Activated CD4-positive, alpha-beta T cell treated with anti-CD3 and anti-CD28 coated beads, Interleukin-2, Interleukin-4, amounts not matched to agents 100 ng/mL and 50 ng/mL, durations not matched to agents 16 hours and 8 hours (primary cell): ENCODE data around the gene IQSEC3.
A peak's percentile ranks its signal among the peaks of the same experiment; 100 is the strongest.

ENCODE experiments used
- DNase-seq: peaks from one replicate; pipeline ENCODE4 v3.0.0-alpha.2; 2020; ENCODE audit warnings: low spot score

Gene IQSEC3

DNA sequence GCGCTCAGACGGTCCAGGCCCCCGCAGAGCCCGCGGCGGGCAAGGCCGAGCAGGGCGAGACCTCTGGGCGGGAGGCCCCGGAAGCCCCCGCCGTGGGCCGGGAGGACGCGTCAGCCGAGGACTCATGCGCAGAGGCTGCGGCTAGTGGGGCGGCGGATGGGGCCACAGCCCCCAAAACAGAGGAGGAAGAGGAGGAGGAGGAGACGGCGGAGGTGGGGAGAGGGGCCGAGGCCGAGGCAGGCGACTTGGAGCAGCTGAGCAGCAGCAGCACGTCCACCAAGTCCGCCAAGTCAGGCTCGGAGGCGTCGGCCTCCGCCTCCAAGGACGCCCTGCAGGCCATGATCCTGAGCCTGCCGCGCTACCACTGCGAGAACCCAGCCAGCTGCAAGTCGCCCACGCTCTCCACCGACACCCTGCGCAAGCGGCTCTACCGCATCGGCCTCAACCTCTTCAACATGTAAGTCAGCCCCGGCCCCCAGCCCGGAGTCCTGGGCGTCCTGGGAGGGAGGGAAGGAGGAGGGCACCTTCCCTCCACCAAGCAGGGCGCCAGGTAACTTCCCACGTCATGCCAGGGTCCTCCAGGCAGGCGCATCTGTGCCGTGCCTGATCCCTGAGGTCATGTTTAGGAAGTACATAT lies 72.4 kb downstream of the IQSEC3 start:
- no peak for DNase-seq

DNA sequence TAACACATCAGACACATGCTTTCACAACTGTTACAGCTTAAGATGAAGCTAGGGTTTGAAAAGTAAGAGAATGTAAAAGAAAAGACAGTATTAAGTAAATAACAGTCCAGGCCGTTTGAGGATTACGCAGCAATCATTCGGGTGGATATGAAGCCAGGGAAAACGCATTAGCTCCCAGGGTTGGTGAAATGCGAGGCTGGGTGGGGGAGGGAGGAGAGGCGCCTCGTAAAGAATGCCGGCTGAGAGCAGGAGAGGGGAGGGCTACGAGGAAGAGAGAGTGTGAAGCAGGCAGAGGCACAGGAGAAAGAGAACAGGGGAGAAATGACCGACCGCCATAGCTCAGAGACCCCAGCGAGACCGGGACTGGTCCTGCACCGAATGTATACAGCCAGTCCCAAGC lies 73.0 kb downstream of the IQSEC3 start:
- DNase-seq: no peak

DNA sequence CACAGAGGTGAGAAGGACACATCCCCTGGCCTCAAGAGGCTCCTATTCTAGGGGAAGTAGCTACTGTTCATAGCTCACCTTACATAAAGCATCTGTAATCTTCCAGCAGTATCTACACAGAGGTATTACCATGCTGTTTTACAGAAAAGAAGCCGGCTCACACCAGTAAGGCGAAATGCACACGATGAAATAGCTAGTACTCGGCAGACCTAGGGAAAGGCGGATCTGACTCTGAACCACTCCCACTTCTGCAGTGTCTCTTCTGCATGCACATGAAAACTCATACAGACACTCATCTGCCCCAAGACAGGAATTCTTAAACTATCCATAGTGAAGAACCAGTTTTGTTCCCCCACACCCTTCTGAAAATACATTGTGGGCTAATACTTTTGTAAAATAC lies 73.6 kb downstream of the IQSEC3 start:
- no peak for DNase-seq

DNA sequence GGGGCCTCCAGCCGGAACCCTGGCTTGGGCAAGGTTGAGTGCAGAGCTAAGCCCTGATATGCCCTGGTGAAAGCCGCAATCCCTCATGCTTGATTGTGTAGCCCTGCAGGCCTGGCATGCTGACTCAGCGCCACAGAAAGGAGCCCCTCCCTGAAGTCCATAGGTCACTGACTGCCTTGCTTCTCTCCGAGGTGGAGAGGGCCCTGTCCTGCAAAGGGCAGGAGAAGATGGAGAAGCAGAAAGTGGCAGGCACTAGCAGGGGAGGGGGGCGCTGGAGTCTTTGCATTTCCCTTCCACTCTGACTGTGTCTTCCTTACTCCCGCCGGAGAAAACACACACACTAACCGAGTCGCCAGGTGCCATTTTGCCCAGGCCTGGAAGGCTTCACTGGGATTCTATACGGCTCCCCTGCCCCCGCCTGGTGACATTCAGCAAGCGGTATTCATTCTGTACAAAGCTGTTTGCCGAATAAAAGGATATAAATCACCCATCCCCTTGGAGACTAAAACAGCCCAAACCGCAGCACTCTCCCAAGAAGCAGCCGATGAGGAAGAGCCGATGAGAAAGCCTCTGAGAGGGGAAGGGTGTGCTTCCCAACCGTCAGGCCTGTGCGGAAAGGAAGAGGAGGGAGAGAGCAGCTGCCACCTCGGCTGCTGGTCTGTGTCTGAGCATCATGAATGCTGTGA lies 77.5 kb downstream of the IQSEC3 start:
- DNase-seq: no peak

DNA sequence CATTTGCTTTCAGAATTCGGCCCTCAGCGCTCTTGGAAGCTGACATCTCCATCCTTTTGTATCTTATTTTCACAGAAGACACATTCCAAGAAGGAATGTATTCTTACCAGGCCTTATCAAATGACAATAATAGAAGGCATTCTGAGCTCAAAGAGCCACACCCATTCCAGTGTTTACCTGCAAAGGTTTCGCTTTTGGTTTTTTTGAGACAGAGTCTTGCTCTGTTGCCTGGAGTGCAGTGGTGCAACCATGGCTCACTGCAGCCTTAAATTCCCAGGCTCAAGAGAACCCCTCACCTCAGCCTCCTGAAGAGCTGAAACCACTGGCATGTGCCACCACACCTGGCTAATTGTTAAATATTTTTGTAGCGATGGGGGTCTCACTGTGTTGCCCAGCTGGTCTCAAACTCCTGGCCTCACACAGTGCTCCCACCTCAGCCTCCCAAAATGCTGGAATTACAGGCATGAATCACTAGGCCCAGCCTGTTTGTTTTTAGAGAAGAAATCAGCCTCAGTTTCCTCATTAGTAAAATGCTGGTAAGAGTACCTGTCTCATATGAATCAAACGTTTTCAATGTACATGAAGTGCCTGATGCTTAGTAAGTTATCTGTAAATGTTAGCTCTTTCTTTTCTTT lies 78.2 kb downstream of the IQSEC3 start:
- DNase-seq: no peak

DNA sequence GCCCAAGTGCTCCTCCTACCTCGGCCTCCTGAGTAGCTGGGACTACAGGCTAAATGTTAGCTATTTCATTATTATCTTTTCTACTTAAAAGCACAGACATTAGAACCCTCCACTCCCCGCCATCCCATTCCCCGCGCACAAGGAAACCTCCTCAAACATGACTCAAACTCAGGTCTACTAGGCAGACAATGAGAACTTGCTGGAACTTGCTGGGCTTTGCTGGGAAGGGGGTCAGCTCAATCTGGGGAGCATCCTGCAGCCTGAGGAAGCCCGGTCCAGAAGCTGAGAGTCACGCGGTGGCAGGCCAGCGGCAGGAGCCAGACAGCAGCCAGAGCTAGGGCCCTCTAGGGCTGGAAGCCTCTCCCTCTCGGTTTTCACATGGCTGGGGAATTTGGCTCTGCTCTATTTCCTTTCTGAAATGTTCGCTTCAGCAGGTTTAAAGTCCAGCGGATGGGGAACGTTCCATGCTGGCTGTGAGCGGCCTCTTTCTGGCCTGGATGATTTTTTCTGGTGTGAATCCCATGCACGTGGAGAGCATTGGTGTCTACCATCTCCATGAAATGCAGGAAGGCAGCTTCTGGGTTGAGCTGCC lies 78.9 kb downstream of the IQSEC3 start:
- DNase-seq: no peak

DNA sequence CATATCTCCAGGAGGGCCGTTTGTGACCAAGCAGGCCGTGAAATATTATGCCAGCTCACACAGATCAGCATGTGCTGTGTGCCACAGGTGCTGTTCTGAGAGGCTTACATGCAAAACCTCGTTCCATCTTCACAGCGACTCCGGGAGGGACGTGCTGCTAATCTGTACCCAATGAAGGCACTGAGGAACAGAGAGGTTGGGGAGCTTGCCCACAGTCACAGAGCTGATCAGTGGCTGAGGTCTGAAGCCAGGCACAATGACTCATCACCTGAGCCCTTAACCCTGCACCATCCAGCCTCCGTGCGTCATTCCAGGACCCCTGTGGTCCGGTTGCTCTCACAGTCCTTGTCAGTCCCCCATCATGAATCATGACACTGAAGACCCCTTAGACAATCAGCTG lies 80.7 kb downstream of the IQSEC3 start:
- no peak for DNase-seq

DNA sequence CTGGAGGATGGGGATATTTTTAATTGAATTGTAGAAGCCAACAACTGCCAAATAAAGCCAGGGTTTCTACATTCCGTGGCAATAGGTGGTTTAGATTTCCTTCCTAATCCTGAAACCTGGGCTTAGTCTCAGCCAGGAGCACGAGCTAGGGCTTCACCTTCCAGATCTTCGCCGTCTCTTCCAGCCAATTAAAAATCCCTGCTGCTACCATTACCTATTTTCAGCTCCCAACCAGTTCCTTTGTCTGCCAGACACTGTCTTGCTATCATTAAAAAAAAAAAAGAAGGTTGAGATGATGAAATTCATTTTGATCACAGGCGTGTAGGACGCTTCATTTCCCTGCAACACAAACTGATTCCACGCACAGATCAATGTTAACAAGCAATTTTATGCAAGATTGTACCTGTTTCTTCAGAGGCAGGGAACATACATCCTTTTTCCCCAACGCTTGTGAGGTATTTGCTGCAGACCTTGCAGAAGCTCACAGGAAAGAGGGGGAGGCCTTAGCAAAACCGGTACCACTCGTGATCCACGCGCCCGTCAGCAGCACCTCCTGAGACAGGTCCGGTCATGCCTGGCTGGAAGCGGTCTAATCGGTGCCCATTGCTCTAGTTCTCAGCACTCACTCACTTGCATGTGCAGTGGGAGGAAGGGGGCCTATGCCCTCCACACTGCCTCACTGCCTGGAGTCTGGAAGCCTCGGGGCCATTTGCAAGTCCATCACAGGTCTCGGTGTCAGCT lies 82.3 kb downstream of the IQSEC3 start:
- DNase-seq: no peak

DNA sequence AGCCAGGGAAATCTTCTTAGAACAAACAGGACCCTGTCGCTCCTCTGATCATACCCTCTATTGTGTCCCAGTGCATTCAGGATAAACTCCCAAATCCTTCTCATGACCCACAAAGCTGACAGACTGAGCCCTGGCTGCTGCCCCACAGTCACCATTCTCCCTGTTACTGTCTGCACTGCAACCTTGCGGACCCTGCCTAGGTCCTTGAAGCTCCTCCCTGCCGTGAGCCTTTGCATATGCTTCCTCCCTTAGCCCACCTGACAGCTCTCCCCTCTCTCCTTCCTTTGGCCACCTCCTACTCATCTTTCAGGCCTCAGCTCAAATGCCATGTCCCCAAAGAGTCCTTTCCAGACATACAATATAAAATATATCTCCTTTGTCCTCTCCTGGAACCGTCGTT lies 85.0 kb downstream of the IQSEC3 start:
- no peak for DNase-seq

DNA sequence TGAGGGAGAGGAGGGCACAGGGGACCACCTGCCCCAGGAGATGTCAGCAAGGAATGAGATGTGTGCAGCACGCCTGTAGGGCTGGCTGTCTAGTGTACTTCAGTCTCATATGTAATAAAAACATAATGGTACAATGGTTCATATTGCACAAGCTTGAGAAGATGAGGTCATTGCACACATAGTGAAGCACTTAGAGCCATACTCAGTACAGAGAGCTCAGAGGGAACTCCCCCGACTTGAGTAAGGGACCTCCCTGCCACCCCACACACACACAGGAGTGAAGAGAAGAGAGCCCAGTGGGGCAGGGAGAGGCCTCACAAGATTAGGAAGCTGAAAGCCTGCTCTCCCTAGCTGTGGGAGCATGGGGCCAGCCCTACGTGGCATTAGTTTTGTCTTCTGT lies 85.9 kb downstream of the IQSEC3 start:
- no peak for DNase-seq

DNA sequence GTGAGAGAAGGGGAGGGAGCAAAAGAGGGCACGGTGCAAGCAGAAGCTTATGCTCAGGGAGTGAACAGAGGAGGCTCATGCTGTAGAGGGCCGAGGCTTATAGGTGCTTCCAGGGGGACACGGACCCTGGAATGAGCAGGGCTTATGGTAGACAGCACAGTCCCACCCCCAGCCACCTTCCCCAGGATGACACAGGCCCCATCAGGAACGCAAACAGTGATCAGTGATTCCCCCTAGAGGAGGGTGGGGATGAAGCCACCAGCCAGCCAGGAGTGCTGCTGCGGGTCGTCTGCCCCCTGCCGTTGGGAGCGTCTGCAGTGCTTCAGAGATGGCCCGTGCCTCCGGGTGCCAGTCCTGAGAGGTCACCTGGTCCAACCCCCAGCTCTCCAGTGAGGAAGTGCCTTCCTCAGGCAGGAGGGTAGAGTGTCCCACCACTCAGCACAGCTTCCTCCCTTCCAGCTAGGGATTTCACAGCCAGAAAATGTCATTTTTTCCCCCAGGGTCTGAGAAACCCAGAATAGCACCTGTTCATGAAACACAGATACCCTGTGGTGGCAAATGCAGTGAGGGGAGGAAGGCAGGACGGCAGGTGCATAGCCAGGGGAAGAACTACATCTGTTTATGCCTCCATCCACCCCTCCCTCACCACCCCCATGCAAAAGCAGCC lies 86.6 kb downstream of the IQSEC3 start:
- DNase-seq: peak; percentile 66

DNA sequence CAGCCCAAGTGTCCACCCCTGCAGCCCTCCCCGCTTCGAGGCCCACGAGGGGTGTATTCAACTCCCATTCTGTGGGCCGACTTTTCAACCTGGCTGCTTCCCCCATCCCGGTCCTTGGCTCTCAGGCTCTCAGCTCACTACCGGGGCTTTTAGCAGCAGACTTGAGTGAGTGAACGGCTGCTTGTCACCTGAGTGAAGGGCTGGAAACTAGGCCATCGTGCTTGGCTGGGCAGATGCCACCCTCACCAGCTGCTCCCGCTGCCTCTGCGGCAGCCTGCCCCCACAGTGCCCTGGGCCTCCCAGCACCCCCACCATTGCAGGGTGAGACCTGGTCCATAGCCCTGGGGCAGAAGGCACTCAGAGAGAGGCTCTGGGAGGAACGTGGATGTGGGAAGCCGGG lies 87.5 kb downstream of the IQSEC3 start:
- DNase-seq: no peak

DNA sequence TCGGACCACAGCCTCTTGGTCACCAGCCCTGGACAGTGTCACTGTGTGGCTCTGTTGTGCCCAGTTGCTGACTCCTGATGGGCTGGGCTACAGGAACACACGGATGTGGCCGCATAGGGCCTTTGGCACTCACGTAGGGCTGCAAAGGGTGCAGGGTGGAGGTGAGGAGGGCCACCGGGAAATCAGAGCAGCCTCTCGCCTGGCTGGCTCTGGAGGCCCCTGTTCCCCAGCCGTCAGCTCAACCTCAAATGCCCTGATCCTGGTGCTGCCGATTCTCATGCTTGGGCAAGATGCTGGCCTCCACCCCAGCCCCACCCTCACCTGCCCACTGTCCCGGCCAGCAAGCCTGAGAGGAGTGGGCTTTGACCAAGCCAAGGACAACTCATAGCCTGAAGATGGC lies 88.4 kb downstream of the IQSEC3 start:
- no peak for DNase-seq

DNA sequence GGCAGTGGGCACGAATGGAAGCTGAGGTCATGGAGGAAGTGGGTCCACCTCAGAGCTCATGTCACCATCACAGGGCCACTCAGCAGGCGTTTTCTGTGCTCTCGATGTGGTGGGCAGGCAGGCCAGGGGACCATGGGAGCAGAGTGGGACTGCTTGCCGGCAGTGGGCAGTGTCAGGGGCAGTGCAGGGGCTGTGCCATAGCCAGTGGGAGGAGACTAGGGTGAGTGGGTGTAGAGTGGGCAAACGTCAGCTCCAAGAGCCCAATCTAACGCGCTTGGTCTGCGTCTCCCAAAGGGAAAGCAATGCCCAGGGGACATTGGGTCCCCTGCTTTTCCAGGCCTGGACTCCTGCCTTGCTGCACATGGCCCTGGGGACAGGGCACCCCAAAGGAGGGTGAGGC lies 89.1 kb downstream of the IQSEC3 start:
- no peak for DNase-seq

DNA sequence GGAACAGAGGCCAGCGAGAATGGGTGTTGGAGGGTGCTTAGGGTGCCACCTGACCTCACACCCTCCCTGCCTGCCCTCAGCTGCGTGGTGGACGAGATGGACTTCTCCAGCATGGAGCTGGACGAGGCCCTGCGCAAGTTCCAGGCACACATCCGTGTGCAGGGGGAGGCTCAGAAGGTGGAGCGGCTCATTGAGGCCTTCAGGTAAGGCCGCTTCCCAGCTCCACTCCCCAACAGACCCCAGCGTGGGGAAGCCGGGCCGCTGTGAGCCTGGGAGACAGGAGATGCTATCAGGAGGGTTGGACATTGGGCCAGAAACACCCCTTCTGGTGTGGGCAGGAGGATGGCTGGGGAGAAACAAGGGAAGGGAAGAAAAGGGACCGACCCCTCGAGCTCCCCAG lies 90.4 kb downstream of the IQSEC3 start:
- DNase-seq: no peak

DNA sequence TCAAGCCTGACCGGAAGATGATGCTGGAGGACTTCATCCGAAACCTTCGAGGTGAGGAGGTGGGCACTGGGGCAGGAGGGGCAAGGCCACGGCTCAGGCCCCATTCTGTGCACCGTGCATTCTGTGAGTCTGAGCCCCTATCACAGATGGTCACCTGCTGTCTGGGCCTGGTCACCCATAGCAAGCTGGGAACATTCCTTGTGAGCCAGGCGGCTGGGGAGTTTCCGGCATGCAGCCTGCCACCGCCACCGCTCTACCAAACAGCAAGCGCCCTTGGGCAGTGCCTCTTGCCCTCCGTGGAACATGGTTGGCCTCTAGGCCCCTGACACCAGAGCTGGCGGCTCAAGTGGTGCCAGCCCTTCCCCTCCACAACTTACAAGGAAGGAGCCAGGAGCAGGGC lies 91.1 kb downstream of the IQSEC3 start:
- DNase-seq: no peak

DNA sequence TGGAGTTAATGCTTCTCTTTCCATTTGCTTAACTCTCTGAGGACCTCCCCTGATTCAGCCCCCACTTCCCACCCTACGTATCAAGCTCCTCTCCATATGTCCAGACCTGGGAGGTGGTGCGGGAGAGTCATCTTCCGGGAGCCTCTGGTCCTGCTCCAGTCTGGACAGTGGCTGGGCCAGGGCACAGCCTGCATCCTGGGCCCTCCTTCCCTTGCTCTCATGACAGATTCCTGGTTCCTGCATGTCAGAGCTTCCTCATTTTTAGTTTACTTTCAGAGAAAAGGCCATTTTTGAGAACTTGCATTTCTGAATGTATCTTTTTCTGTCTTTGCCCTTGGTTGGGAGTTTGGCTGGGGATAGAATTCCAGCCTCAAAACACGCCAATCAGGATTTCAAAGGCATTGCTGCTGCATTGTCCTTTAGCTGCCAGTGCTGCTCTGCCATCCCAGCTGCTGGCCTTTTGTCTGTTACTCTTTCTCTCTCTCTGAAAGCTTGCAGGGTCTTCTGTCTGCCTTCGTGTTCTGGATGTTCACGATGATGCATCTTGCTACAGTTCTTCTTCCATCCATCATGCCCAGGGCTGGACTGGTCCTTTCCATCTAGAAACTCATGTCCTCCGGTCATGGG lies 92.7 kb downstream of the IQSEC3 start:
- no peak for DNase-seq

DNA sequence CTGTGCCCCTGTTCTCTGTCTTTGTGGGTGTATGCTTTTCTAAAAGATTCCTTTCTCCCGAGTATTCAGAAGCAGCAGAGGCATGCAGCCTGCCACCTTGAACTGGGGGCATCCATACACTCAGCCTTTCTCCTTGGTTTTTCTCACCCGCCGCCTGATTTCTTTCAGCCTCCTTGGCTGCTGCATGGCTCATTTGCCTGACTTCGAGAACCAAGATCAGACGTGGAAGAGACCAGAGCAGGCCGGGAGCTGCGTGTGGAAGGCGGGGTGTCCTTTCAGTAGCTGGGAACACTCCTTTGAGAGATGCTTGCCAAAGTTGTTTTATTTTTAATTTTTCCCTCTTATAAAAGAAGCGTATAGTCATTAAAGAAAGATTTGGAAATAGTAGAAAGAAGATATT lies 94.3 kb downstream of the IQSEC3 start:
- no peak for DNase-seq

DNA sequence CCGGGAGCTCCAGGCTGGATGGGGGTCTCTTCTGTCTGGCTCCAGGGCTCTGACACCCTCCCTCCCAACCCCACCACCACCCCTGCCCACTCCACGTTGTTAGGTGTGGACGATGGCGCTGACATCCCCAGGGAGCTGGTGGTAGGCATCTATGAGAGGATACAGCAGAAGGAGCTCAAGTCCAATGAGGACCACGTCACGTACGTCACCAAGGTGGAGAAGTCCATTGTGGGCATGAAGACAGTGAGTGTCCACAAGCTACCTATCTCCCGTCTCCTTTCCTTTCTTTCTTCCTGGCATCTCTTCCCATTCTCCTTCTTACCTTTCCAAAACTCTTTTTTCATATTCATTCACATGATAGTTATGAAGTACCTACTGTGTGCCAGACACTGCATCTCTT lies 95.3 kb downstream of the IQSEC3 start:
- no peak for DNase-seq

DNA sequence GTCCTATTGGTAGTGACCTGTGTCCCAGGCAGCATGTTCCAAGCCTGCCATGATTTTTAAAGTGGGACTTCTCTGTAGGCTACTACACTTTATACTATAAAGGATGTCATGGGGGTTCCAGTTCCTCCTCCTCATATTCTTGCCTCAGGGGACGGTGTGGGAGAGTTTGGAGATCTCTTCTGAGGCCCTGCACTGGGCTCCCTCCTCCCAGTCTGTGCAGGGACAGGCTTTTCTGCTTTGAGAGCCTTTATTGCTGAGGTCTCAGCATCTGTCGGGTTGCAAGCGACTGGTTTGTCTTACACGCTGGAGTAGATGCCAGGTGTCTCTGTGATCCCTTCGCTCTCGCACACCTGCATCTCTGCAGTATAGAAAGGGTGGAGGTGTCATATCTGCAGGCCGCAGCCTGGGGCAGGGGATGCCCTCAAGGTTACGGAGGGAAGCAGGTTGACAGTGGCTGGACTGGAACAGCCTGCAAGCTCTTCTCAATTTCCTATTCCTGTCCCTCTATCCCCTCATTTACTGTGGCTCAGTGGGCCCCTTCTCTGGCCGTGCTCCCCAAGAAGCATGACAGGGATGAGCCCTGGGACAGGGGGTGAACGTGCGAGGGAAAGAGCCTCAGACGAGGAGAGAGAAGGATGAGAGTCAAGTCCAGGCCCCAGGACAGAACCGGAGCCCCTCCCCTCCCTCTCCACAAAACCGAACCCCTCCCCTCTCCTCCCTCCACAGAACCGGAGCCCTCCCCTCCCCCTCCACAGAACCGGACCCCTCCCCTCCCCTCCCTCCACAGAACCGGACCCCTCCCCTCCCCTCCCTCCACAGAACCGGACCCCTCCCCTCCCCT lies 96.1 kb downstream of the IQSEC3 start:
- no peak for DNase-seq
